Trophoblast cell (in vitro differentiated cells and primary cell): ENCODE data around the gene CPB2. TPM values are rescaled to one million over a fixed set of nuclear protein-coding genes. Genes with fewer than 3 reads are reported as not detected.

Experiments used
- DNase-seq, 2 donors: peaks; one replicate each; pipeline ENCODE4 v3.0.0-alpha.2; 2016
- H2AFZ ChIP-seq: 2 replicates; pipeline ENCODE4 v1.6.1; 2013; ENCODE audit warnings: low read length, moderate library complexity, mild to moderate bottlenecking; ENCODE audit not compliant: insufficient read depth, poor library complexity
- H2AK5ac ChIP-seq: 2 replicates; pipeline ENCODE4 v1.6.1; 2013; ENCODE audit warnings: mild to moderate bottlenecking, low read length
- H2BK120ac ChIP-seq: 2 replicates; pipeline ENCODE4 v1.6.1; 2013; ENCODE audit warnings: low read length, mild to moderate bottlenecking, moderate library complexity; ENCODE audit not compliant: insufficient read depth, poor library complexity
- H2BK12ac ChIP-seq: 2 replicates; pipeline ENCODE4 v1.6.1; 2013; ENCODE audit warnings: mild to moderate bottlenecking, low read length, moderate library complexity
- H2BK5ac ChIP-seq: 2 replicates; pipeline ENCODE4 v1.6.1; 2013; ENCODE audit warnings: low read length, low read depth, moderate library complexity, mild to moderate bottlenecking; ENCODE audit not compliant: poor library complexity
- H3K14ac ChIP-seq: 2 replicates; pipeline ENCODE4 v1.6.1; 2013; ENCODE audit warnings: mild to moderate bottlenecking, low read length
- H3K18ac ChIP-seq: 2 replicates; pipeline ENCODE4 v1.6.1; 2013; ENCODE audit warnings: mild to moderate bottlenecking, low read length
- H3K23ac ChIP-seq: 2 replicates; pipeline ENCODE4 v1.6.1; 2013; ENCODE audit warnings: low read length
- H3K27ac ChIP-seq: 2 replicates; pipeline ENCODE4 v1.5.1; 2013; ENCODE audit warnings: low read depth, mild to moderate bottlenecking, inconsistent platforms, low read length, moderate library complexity
- H3K27me3 ChIP-seq: 2 replicates; pipeline ENCODE4 v1.6.1; 2013; ENCODE audit warnings: inconsistent platforms, mild to moderate bottlenecking, low read length, moderate library complexity; ENCODE audit not compliant: insufficient read depth
- H3K36me3 ChIP-seq, 2 experiments: 1 replicate in 1 of 2; 2 replicates in 1 of 2; pipeline ENCODE4 v1.6.1; 2013; ENCODE audit warnings: low read length in 2 of 2, mild to moderate bottlenecking in 2 of 2, moderate library complexity in 1 of 2; ENCODE audit not compliant: insufficient read depth in 2 of 2, control insufficient read depth in 1 of 2
- H3K4ac ChIP-seq: 2 replicates; pipeline ENCODE4 v1.6.1; 2013; ENCODE audit warnings: low read depth, mild to moderate bottlenecking, low read length, moderate library complexity
- H3K4me1 ChIP-seq, 2 experiments: 1 replicate in 1 of 2; 2 replicates in 1 of 2; pipeline ENCODE4 v1.6.1; 2013; ENCODE audit warnings: low read length in 2 of 2, mild to moderate bottlenecking in 2 of 2, moderate library complexity in 1 of 2; ENCODE audit not compliant: insufficient read depth in 2 of 2, control insufficient read depth in 1 of 2
- H3K4me2 ChIP-seq: 2 replicates; pipeline ENCODE4 v1.6.1; 2013; ENCODE audit warnings: inconsistent platforms, mild to moderate bottlenecking, low read length, moderate library complexity
- H3K4me3 ChIP-seq: 2 replicates; pipeline ENCODE4 v1.5.1; 2013; ENCODE audit warnings: mild to moderate bottlenecking, low read depth, low read length, inconsistent platforms
- H3K79me1 ChIP-seq: one replicate; pipeline ENCODE4 v1.6.1; 2013; ENCODE audit warnings: low read length
- H3K79me2 ChIP-seq: 2 replicates; pipeline ENCODE4 v1.6.1; 2013; ENCODE audit warnings: low read length, mild to moderate bottlenecking; ENCODE audit not compliant: control insufficient read depth, insufficient read depth, poor library complexity
- H3K9ac ChIP-seq: 2 replicates; pipeline ENCODE4 v1.6.1; 2013; ENCODE audit warnings: mild to moderate bottlenecking, low read length
- H3K9me3 ChIP-seq: 2 replicates; pipeline ENCODE4 v1.6.1; 2013; ENCODE audit warnings: low read depth, mild to moderate bottlenecking, control low read depth, inconsistent platforms, low read length; ENCODE audit not compliant: insufficient read depth
- H4K12ac ChIP-seq: 2 replicates; pipeline ENCODE4 v1.6.1; 2013; ENCODE audit warnings: low read depth, mild to moderate bottlenecking, low read length, moderate library complexity
- H4K8ac ChIP-seq: 2 replicates; pipeline ENCODE4 v1.6.1; 2013; ENCODE audit warnings: low read depth, mild to moderate bottlenecking, low read length, moderate library complexity
- H4K91ac ChIP-seq: one replicate; pipeline ENCODE4 v1.6.1; 2013; ENCODE audit warnings: low read depth, mild to moderate bottlenecking, low read length, moderate library complexity
- WGBS: extraction: QIAGEN DNeasy Blood & Tissue Kit; methylation state at CpG from one replicate; pipeline ENCODE4 v1.1.7; 2013; ENCODE audit warnings: missing lambda C conversion rate; ENCODE audit not compliant: insufficient read length, insufficient coverage; ENCODE audit errors: extremely low coverage; 5-methylcytosine and 5-hydroxymethylcytosine counted together
- polyA plus RNA-seq: library from polyadenylated mRNA; stranded (reverse); fragments of 200-250 nt; gene quantifications from 2 replicates; pipeline ENCODE4 v1.2.3, GENCODE V29; 2013

The CPB2 gene, protein sequence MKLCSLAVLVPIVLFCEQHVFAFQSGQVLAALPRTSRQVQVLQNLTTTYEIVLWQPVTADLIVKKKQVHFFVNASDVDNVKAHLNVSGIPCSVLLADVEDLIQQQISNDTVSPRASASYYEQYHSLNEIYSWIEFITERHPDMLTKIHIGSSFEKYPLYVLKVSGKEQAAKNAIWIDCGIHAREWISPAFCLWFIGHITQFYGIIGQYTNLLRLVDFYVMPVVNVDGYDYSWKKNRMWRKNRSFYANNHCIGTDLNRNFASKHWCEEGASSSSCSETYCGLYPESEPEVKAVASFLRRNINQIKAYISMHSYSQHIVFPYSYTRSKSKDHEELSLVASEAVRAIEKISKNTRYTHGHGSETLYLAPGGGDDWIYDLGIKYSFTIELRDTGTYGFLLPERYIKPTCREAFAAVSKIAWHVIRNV
- polyA plus RNA-seq = 0.07 and 0.12 TPM in 2 replicates

DNA sequence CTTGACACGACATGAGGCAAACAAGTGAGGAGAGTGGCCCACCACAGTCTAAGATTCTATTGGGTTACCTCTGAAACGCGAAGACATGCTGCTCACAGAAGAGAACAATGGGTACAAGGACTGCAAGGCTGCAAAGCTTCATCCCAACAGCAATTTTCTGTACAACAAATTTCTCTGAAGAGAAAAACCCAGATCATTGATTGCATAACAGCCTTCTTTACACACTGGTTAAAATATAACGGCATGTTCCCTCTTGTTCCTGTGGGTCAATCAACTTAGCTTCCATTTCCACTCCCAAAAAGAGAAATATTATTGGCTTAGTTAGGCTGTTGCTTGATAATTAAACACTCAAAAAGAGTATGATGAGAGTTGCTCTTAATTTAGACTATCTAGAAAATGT lies at the start of gene CPB2:
TSS of gene CPB2 (minus strand) at position 166 of the 400 bp plus-strand sequence. CDS start at position 142, 24 bp downstream.
- Histone ChIP-seq H3K4me2 (no peak within 1 kb of the TSS), H3K79me1 (peaks cover 2% of the 10 kb centered on the region), H2AFZ (no peak within 1 kb of the TSS), H3K9ac (no peak within 1 kb of the TSS), H3K9me3 (no peaks in the 10 kb centered on the region), H3K18ac (no peak within 1 kb of the TSS), H4K8ac (no peak within 1 kb of the TSS), H3K4me1 (peaks cover 0 to 3% of the 10 kb centered on the region in 2 experiments), H3K27ac (no peak within 1 kb of the TSS), H4K91ac (no peak within 1 kb of the TSS), H2BK12ac (no peak within 1 kb of the TSS), H3K27me3 (no peaks in the 10 kb centered on the region), H3K4me3 (no peak within 1 kb of the TSS), H2BK5ac (no peak within 1 kb of the TSS), H3K4ac (no peak within 1 kb of the TSS), H3K36me3 (no peaks in the 10 kb centered on the region), H4K12ac (no peak within 1 kb of the TSS), H3K23ac (no peak within 1 kb of the TSS), H2BK120ac (no peak within 1 kb of the TSS), H2AK5ac (no peak within 1 kb of the TSS), H3K14ac (no peak within 1 kb of the TSS), H3K79me2 (no peaks in the 10 kb centered on the region)
- no peak for DNase-seq
- WGBS = no CpG with 5 or more reads among the region's 4 CpGs

DNA sequence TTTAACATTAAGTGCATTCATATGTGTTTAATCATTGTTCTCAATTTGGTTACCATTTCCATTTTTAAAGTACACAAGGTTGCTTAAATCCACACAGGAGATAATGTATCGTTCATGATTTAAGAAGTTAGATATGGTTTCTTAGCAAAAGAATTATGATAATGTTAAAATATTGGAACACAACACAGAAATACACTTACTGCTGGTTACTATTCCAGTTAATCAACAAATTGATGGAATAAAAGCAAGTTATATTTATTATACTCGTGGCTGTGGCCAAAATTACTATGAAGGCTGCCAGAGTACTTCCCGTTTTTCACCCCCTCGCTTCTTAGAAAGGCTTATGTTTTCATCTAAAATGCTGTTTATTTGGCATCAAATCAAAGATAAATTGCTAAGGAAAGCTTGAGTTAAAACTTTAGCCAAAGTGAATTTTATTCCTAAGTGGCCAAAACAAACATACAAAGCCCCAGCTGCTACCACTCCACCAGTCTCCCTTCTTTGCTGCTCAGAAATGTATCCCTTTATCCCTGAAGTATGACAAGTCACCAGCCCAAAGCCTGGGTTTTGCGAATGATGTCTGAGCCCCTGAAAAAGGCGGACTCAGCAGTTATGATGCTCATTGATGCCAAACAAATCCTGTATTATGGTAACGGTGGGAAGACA lies 49.4 kb upstream of the CPB2 start:
- H3K9ac ChIP-seq = no peak overlapping the region
- no peaks in the 10 kb centered on the region for H3K79me1 ChIP-seq
- no peak overlapping the region for H4K12ac ChIP-seq
- no peak overlapping the region for H2BK12ac ChIP-seq
- no peak overlapping the region for H3K4me2 ChIP-seq
- no peak overlapping the region for H3K4ac ChIP-seq
- no peak overlapping the region for H3K14ac ChIP-seq
- H3K4me1 ChIP-seq = no peaks in the 10 kb centered on the region
- no peak overlapping the region for H4K91ac ChIP-seq
- no peak overlapping the region for H2AK5ac ChIP-seq
- no peak overlapping the region for H3K27ac ChIP-seq
- no peak for DNase-seq
- H3K27me3 ChIP-seq = no peaks in the 10 kb centered on the region
- no peak overlapping the region for H3K18ac ChIP-seq
- H4K8ac ChIP-seq = no peak overlapping the region
- H2BK120ac ChIP-seq = no peak overlapping the region
- no peak overlapping the region for H3K4me3 ChIP-seq
- H2AFZ ChIP-seq = no peak overlapping the region
- no CpG with 5 or more reads among the region's 7 CpGs for WGBS
- H2BK5ac ChIP-seq = no peak overlapping the region
- H3K9me3 ChIP-seq = no peaks in the 10 kb centered on the region
- no peak overlapping the region for H3K23ac ChIP-seq
- H3K79me2 ChIP-seq = no peaks in the 10 kb centered on the region
- peaks cover 20 to 40% of the 10 kb centered on the region in 2 experiments for H3K36me3 ChIP-seq

DNA sequence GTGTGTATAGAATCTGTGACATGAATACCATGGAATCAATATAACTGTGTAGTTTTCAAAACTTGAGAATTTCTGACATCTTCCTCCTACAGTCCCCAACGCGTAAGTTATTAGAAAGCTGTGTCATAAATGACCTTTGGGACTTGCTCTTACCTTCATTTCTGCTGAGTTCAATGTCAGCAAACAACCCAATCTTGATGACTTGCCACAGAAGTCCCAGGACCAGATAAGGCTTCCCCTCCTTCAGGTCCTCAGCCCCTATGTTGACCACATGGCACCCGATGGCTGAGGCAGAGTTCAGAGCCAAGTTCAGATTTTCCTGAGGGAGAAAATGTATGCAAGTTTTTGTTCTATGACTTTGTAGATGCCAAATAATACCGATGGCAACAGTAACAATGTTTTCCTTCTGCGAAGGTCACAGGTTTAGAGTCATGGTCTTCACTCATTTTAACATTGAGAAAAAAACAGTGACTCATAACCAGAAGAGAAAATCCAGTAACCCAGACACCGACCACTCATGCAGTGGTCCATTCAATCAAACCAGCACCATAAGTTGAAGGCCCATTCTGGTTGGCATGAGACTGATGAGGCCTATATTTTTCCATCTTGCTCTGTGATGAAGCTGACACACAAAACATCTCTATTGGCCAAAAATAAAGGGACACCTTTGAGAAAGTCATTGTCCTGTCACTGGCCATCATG lies 47.9 kb upstream of the CPB2 start:
- H3K4me3 ChIP-seq = no peak overlapping the region

DNA sequence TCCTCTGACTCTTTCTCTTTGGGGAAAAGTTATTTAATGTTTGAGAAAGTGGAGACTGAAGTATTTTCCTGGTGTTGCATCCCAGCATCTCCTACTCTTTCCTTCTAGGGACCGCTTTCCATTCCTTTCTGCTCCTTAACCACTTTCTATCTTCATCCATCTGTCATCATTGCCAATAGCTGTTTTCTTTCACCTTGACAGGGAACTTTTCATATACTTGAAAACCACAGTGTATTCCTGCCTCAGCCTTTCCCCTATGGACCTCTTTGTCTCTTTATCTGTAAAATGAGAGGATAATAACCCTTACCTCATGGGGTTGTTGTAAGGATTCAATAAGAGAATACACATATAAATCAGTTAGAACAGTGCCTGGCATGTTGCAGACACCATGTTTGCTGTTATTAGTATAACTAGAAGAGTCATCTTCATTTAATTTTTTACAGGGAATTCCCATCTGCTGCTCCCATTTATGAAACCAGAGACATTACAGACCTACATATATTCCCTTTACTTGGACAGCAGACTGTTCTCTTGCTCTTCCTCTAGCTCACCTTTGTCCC lies 45.4 kb upstream of the CPB2 start:
- Histone ChIP-seq H3K36me3 (peaks cover 16 to 35% of the 10 kb centered on the region in 2 experiments), H4K8ac (no peak overlapping the region), H3K4me1 (no peaks in the 10 kb centered on the region), H3K27me3 (no peaks in the 10 kb centered on the region), H4K12ac (no peak overlapping the region), H4K91ac (no peak overlapping the region), H3K9ac (no peak overlapping the region), H3K27ac (no peak overlapping the region), H3K79me2 (no peaks in the 10 kb centered on the region), H3K14ac (no peak overlapping the region), H2AFZ (no peak overlapping the region), H2BK120ac (no peak overlapping the region), H3K79me1 (no peaks in the 10 kb centered on the region), H3K4ac (no peak overlapping the region), H3K18ac (no peak overlapping the region), H2BK12ac (no peak overlapping the region), H2BK5ac (no peak overlapping the region), H3K23ac (no peak overlapping the region), H3K4me2 (no peak overlapping the region), H2AK5ac (no peak overlapping the region), H3K4me3 (no peak overlapping the region), H3K9me3 (no peaks in the 10 kb centered on the region)
- DNase-seq = no peak
- WGBS = no CpG with 5 or more reads among the region's 1 CpG

More for the DNA sequence above, 47.9 kb upstream of the CPB2 start:
- Histone ChIP-seq H4K12ac (no peak overlapping the region), H2BK120ac (no peak overlapping the region), H3K79me1 (no peaks in the 10 kb centered on the region), H3K27ac (no peak overlapping the region), H3K4me1 (no peaks in the 10 kb centered on the region), H2BK12ac (no peak overlapping the region), H3K14ac (no peak overlapping the region), H3K79me2 (no peaks in the 10 kb centered on the region), H4K91ac (no peak overlapping the region), H3K36me3 (peaks cover 17 to 37% of the 10 kb centered on the region in 2 experiments), H3K23ac (no peak overlapping the region), H2BK5ac (no peak overlapping the region), H4K8ac (no peak overlapping the region), H3K4ac (no peak overlapping the region), H3K9me3 (no peaks in the 10 kb centered on the region), H2AFZ (no peak overlapping the region), H3K9ac (no peak overlapping the region), H2AK5ac (no peak overlapping the region), H3K18ac (no peak overlapping the region), H3K4me2 (no peak overlapping the region), H3K27me3 (no peaks in the 10 kb centered on the region)
- no CpG with 5 or more reads among the region's 6 CpGs for WGBS
- no peak for DNase-seq
